ENCODE data around the gene FBXL3. TPM values are rescaled to one million over a fixed set of nuclear protein-coding genes. Genes with fewer than 3 reads are reported as not detected.

The FBXL3 gene, protein sequence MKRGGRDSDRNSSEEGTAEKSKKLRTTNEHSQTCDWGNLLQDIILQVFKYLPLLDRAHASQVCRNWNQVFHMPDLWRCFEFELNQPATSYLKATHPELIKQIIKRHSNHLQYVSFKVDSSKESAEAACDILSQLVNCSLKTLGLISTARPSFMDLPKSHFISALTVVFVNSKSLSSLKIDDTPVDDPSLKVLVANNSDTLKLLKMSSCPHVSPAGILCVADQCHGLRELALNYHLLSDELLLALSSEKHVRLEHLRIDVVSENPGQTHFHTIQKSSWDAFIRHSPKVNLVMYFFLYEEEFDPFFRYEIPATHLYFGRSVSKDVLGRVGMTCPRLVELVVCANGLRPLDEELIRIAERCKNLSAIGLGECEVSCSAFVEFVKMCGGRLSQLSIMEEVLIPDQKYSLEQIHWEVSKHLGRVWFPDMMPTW
- 46.4 TPM for polyA plus RNA-seq
- long read RNA-seq, donor 1, partial matches to known transcripts: 0 of 26 reads
- long read RNA-seq, donor 1, other reads (novel, unspliced or antisense): 22 of 26 reads
- long read RNA-seq, donor 2, transcript FBXL3-201 (5 exons, 3,503 nt): major isoform, 8 of 8 reads
- long read RNA-seq, donor 2, partial matches to known transcripts: 0 of 8 reads
- long read RNA-seq, donor 2, other reads (novel, unspliced or antisense): 0 of 8 reads
- long read RNA-seq, donor 3: 0 reads
- long read RNA-seq, donor 4, partial matches to known transcripts: 0 of 1 reads
- long read RNA-seq, donor 4, other reads (novel, unspliced or antisense): 0 of 1 reads
- long read RNA-seq, donor 5, transcript FBXL3-201 (5 exons, 3,503 nt): major isoform, 11 of 27 reads
- long read RNA-seq, donor 5, partial matches to known transcripts: 0 of 27 reads
- long read RNA-seq, donor 5, other reads (novel, unspliced or antisense): 15 of 27 reads
- long read RNA-seq, donor 6, transcript FBXL3-201 (5 exons, 3,503 nt): major isoform, 15 of 70 reads
- long read RNA-seq, donor 6, partial matches to known transcripts: 22 of 70 reads
- long read RNA-seq, donor 6, other reads (novel, unspliced or antisense): 32 of 70 reads
- long read RNA-seq, donor 7, transcript FBXL3-201 (5 exons, 3,503 nt): major isoform, 10 of 10 reads
- long read RNA-seq, donor 7, partial matches to known transcripts: 0 of 10 reads
- long read RNA-seq, donor 7, other reads (novel, unspliced or antisense): 0 of 10 reads
- long read RNA-seq, donor 8, transcript FBXL3-201 (5 exons, 3,503 nt): major isoform, 5 of 47 reads
- long read RNA-seq, donor 8, partial matches to known transcripts: 42 of 47 reads
- long read RNA-seq, donor 8, other reads (novel, unspliced or antisense): 0 of 47 reads
- long read RNA-seq, donor 9, transcript FBXL3-201 (5 exons, 3,503 nt): major isoform, 11 of 11 reads
- long read RNA-seq, donor 9, partial matches to known transcripts: 0 of 11 reads
- long read RNA-seq, donor 9, other reads (novel, unspliced or antisense): 0 of 11 reads
- long read RNA-seq, donor 10, transcript FBXL3-201 (5 exons, 3,503 nt): major isoform, 6 of 6 reads
- long read RNA-seq, donor 10, partial matches to known transcripts: 0 of 6 reads
- long read RNA-seq, donor 10, other reads (novel, unspliced or antisense): 0 of 6 reads
- long read RNA-seq, donor 11, transcript FBXL3-201 (5 exons, 3,503 nt): major isoform, 7 of 44 reads
- long read RNA-seq, donor 11, partial matches to known transcripts: 11 of 44 reads
- long read RNA-seq, donor 11, other reads (novel, unspliced or antisense): 25 of 44 reads

DNA sequence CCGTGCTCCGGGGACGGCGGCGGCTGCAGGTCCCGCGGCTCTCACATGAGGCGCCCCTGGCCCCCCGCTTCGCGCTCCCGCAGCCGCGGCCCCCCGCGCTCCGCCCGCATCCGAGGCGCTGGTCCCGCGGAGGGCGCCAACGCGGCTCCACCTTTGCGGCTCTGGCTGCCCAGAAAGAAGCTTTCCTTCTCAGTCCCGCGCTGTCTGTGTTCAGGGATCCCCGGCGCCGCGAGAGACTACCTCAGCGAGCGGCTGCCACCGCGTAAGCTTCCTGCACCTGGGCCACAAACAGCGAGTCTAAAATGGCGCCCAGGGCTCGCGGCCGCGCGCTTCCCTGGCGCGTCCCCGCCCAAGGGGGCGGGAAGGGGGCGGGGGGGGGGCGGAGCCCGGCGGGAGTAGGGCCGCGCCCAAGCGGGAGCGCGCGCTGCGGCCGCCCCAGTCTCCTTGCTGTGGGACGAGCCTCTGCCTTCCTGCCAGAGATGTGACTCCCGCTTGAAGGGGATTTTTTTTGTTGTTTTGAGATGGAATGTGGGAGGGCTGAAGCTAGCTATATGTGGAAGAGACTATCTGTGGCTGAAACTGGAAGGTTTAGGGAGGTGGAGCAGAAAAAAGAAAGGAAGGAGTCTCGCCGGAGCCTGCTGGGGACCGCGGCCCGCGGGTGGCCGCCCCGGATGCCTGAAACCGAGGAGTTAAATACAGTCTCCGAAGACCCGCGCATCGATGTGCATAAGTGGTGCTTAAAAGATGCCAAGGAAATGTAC lies at the start of gene FBXL3:
FBXL3 (minus strand) TSS at position 299 of the 761 bp plus-strand sequence. CDS start 5,299 bp downstream, outside the sequence.
- Histone ChIP-seq H3K9me3 (ENCODE audit: control insufficient read depth, low read depth, low read length) (no peaks in the 10 kb centered on the region), H3K36me3 (ENCODE audit: control insufficient read depth, insufficient read depth, low read length) (no peaks in the 10 kb centered on the region), H3K4me1 (ENCODE audit: control insufficient read depth, insufficient read depth, low read length) (no peaks in the 10 kb centered on the region), H3K4me3 (ENCODE audit: low read length) (peak within 1 kb of the TSS; percentile 89), H3K27ac (ENCODE audit: low read length) (peak within 1 kb of the TSS; percentile 97), H3K27me3 (ENCODE audit: control insufficient read depth, insufficient read depth, low read length) (no peaks in the 10 kb centered on the region)
- whole genome bisulfite sequencing (ENCODE audit: insufficient coverage, low lambda C conversion rate): 20% methylated on average over 1 of the region's 74 CpGs
- peak; percentile 78 to 84 for DNase-seq

DNA sequence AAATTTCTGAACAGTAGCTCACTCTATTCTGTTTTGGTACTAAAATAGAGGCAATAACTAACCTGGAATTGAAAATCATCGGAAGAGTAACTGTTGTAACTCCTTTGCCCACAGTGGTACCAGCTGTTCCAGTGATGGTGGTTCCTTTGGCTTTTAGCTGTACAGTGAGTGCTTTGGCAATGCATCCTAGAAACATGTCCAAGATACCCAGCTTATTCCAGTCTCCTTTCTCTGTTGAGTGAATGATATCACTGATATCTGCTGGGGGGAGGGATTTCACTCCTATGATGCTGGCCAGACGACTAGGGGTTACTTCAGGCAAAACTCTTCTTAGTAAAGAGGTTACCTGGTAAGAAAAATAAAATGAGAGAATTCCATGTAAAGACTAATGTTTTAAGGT lies 40.6 kb upstream of the FBXL3 start:
- no CpG with 5 or more reads among the region's 2 CpGs for WGBS (ENCODE audit: insufficient coverage, low lambda C conversion rate)
- no peak for DNase-seq
- Histone ChIP-seq H3K36me3 (ENCODE audit: control insufficient read depth, insufficient read depth, low read length) (peaks cover 31% of the 10 kb centered on the region), H3K27ac (ENCODE audit: low read length) (no peak overlapping the region), H3K27me3 (ENCODE audit: control insufficient read depth, insufficient read depth, low read length) (no peaks in the 10 kb centered on the region), H3K4me1 (ENCODE audit: control insufficient read depth, insufficient read depth, low read length) (no peaks in the 10 kb centered on the region), H3K4me3 (ENCODE audit: low read length) (no peak overlapping the region), H3K9me3 (ENCODE audit: control insufficient read depth, low read depth, low read length) (no peaks in the 10 kb centered on the region)

DNA sequence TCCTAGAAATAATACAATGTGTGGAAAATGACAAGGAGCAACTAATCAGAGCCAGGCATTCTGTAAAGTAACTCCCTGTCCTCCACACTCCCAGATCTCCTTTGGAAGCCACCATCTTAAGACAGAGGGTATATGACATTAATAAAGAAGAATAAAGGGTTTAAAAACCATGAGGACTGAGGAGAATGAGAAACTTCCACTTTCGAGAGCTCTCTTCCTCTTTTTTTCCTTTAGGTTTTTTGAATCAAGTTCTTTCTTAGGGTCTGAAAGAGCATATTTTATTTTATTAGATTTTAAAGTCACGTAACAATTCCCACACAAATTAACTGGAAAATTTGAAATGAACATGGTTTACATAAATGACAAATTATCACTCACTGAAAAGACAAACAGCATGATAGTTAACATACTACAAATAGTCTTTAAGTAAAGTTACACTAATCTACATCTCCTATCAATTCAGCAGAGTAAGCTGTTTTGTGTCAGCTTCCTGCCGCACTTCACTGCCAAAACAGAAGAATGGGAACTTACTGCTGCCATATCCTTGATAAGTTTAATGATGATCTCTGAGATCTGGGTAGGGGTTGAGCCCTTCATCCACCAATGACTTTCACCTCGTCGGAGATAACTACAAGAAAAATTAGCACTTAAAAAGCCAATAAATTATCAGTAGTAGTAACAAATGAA lies 38.6 kb upstream of the FBXL3 start:
- Histone ChIP-seq H3K4me1 (ENCODE audit: control insufficient read depth, insufficient read depth, low read length) (no peaks in the 10 kb centered on the region), H3K36me3 (ENCODE audit: control insufficient read depth, insufficient read depth, low read length) (peaks cover 41% of the 10 kb centered on the region)

DNA sequence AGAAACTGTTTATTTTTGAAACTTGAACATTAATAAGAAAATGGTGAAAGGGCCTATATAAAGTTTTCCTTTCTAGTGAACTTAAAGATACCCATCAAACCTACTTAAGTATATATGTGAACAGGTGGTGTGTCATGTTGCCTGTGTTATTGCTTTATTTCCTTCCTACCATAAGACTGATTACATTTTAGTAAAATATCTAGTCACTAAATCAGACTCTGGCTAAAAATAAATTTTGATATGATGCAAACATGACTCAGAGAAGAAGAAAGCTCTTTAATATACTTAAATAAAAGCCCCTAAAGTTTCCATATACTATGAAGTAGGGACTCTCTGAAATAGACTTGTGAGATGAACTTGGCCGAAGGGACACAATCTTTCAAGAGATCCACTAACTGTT lies 35.1 kb upstream of the FBXL3 start:
- no peaks in the 10 kb centered on the region for H3K4me1 ChIP-seq (ENCODE audit: control insufficient read depth, insufficient read depth, low read length)
- DNase-seq: no peak
- no peaks in the 10 kb centered on the region for H3K27me3 ChIP-seq (ENCODE audit: control insufficient read depth, insufficient read depth, low read length)
- H3K27ac ChIP-seq (ENCODE audit: low read length): no peak overlapping the region
- H3K4me3 ChIP-seq (ENCODE audit: low read length): no peak overlapping the region
- H3K36me3 ChIP-seq (ENCODE audit: control insufficient read depth, insufficient read depth, low read length): peaks cover 40% of the 10 kb centered on the region
- WGBS (ENCODE audit: insufficient coverage, low lambda C conversion rate): 100% methylated on average over 1 of the region's 1 CpG
- H3K9me3 ChIP-seq (ENCODE audit: control insufficient read depth, low read depth, low read length): no peaks in the 10 kb centered on the region

More for the DNA sequence above, 38.6 kb upstream of the FBXL3 start:
- WGBS (ENCODE audit: insufficient coverage, low lambda C conversion rate): 88% methylated on average over 4 of the region's 5 CpGs
- no peaks in the 10 kb centered on the region for H3K27me3 ChIP-seq (ENCODE audit: control insufficient read depth, insufficient read depth, low read length)
- no peak overlapping the region for H3K4me3 ChIP-seq (ENCODE audit: low read length)
- no peak overlapping the region for H3K27ac ChIP-seq (ENCODE audit: low read length)
- H3K9me3 ChIP-seq (ENCODE audit: control insufficient read depth, low read depth, low read length): no peaks in the 10 kb centered on the region
- no peak for DNase-seq

DNA sequence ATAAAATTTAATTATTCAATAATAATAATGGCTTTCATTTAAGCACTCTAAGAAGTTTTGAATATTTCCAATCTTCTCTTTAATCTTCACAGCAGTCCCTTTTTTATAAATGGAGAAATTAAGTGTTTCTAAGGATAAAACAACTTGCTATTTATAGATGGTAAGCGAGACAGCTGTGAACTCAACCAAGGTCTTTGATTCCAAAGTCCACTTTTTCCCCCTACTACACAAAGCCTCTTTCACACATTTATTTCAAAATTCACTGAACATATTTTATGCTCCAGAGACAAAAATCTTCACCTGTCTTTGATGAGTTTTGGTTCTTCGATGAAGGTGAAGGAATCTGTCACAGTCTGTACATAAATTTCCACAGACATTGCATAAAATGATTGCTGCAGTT lies 34.4 kb upstream of the FBXL3 start:
- Histone ChIP-seq H3K4me1 (ENCODE audit: control insufficient read depth, insufficient read depth, low read length) (no peaks in the 10 kb centered on the region), H3K36me3 (ENCODE audit: control insufficient read depth, insufficient read depth, low read length) (peaks cover 41% of the 10 kb centered on the region), H3K9me3 (ENCODE audit: control insufficient read depth, low read depth, low read length) (no peaks in the 10 kb centered on the region), H3K4me3 (ENCODE audit: low read length) (no peak overlapping the region), H3K27me3 (ENCODE audit: control insufficient read depth, insufficient read depth, low read length) (no peaks in the 10 kb centered on the region), H3K27ac (ENCODE audit: low read length) (no peak overlapping the region)
- WGBS (ENCODE audit: insufficient coverage, low lambda C conversion rate): no CpG with 5 or more reads among the region's 2 CpGs
- DNase-seq: no peak

DNA sequence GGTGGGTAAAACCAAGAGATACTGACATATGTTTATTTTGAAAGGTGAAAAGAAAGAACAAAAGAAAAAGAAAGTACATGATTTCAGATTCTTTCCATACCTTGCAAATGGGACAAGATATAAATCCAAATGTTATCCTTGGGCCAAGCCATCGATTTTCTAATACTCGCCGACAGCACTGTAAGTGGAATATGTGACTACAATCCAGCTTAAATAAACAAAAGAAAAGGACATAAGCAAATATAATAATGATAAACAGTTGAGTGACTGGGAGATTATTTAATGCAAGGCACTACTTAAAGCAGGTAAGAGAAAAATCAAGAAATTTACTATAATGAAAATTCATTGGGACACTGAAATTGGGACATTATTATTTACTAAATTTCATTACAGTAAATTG lies 29.9 kb upstream of the FBXL3 start:
- H3K27ac ChIP-seq (ENCODE audit: low read length): no peak overlapping the region
- peaks cover 54% of the 10 kb centered on the region for H3K36me3 ChIP-seq (ENCODE audit: control insufficient read depth, insufficient read depth, low read length)
- H3K4me1 ChIP-seq (ENCODE audit: control insufficient read depth, insufficient read depth, low read length): no peaks in the 10 kb centered on the region

DNA sequence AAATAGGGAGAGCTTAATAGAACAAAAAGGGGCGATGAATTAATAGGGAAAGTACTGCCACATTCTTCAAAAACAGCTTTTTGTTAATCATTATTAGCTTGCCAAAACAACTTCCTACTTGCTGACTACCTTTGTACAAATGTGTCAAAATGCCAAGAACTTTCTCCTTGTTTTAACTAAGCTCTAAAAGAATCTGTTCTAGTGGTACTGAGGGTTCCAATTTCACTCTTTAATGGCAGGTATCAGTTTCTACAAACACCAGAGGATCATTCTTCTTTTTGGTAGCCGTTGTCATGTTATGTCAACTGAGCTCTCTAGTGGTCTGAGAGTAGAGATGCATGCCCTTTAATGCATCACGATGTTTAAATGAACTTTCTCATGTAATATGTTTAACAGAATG lies 29.4 kb upstream of the FBXL3 start:
- no peak for DNase-seq
- Histone ChIP-seq H3K4me3 (ENCODE audit: low read length) (no peak overlapping the region), H3K27me3 (ENCODE audit: control insufficient read depth, insufficient read depth, low read length) (no peaks in the 10 kb centered on the region), H3K9me3 (ENCODE audit: control insufficient read depth, low read depth, low read length) (no peaks in the 10 kb centered on the region), H3K4me1 (ENCODE audit: control insufficient read depth, insufficient read depth, low read length) (no peaks in the 10 kb centered on the region), H3K27ac (ENCODE audit: low read length) (no peak overlapping the region), H3K36me3 (ENCODE audit: control insufficient read depth, insufficient read depth, low read length) (peaks cover 52% of the 10 kb centered on the region)
- no CpG with 5 or more reads among the region's 3 CpGs for WGBS (ENCODE audit: insufficient coverage, low lambda C conversion rate)

More for the DNA sequence above, 29.9 kb upstream of the FBXL3 start:
- no peak for DNase-seq
- Histone ChIP-seq H3K9me3 (ENCODE audit: control insufficient read depth, low read depth, low read length) (no peaks in the 10 kb centered on the region), H3K27me3 (ENCODE audit: control insufficient read depth, insufficient read depth, low read length) (no peaks in the 10 kb centered on the region), H3K4me3 (ENCODE audit: low read length) (no peak overlapping the region)
- 75% methylated on average over 3 of the region's 3 CpGs for WGBS (ENCODE audit: insufficient coverage, low lambda C conversion rate)

DNA sequence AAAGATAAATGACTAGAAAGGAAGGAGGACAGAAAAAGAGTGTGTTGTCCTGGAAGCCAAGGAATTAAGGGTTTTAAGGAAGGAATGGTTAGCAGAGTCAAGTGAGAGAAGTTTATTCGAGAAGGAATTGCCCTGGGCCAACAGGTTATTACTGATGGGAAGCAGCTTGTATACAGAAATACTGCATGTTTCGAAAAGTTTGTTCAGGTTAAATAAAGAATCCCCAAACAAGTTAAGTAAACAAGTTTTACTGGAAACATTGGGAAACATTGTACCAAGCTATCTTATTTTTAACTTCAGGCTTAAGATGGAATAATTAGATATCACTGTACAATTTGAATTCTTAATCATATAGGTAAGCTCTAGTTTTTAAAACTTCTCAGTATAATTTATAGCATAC lies 28.2 kb upstream of the FBXL3 start:
- no peaks in the 10 kb centered on the region for H3K9me3 ChIP-seq (ENCODE audit: control insufficient read depth, low read depth, low read length)
- no peak overlapping the region for H3K27ac ChIP-seq (ENCODE audit: low read length)
- peaks cover 51% of the 10 kb centered on the region for H3K36me3 ChIP-seq (ENCODE audit: control insufficient read depth, insufficient read depth, low read length)
- no peak for DNase-seq
- WGBS (ENCODE audit: insufficient coverage, low lambda C conversion rate): 92% methylated on average over 2 of the region's 2 CpGs
- H3K4me3 ChIP-seq (ENCODE audit: low read length): no peak overlapping the region
- no peaks in the 10 kb centered on the region for H3K4me1 ChIP-seq (ENCODE audit: control insufficient read depth, insufficient read depth, low read length)
- H3K27me3 ChIP-seq (ENCODE audit: control insufficient read depth, insufficient read depth, low read length): no peaks in the 10 kb centered on the region

All from large intestine (tissue), 12 donors.